Mucosa of rectum (tissue), 2 donors: ENCODE measurements around the gene DBNDD1.
"Not testable (repeated sequence)": the region's sequence is repeated elsewhere in the genome, so short reads cannot be mapped to it uniquely, and the experiment has no call there.

Experiments
- H3K27ac ChIP-seq, 2 donors: one replicate each; pipeline ENCODE4 v1.7.0; 2013; ENCODE audit warnings: inconsistent platforms in 2 of 2, low read depth in 2 of 2, low read length in 2 of 2
- H3K27me3 ChIP-seq, 2 donors: one replicate each; pipeline ENCODE4 v1.7.0; 2013; ENCODE audit warnings: low read length in 2 of 2; ENCODE audit not compliant: control insufficient read depth in 2 of 2, insufficient read depth in 2 of 2
- H3K36me3 ChIP-seq, 2 donors: one replicate each; pipeline ENCODE4 v1.7.0; 2013; ENCODE audit warnings: low read length in 2 of 2; ENCODE audit not compliant: control insufficient read depth in 2 of 2, insufficient read depth in 2 of 2
- H3K4me1 ChIP-seq, 2 donors: one replicate each; pipeline ENCODE4 v1.7.0; 2013; ENCODE audit warnings: low read length in 2 of 2, mild to moderate bottlenecking in 1 of 2; ENCODE audit not compliant: control insufficient read depth in 2 of 2, insufficient read depth in 2 of 2
- H3K4me3 ChIP-seq, 2 donors: one replicate each; pipeline ENCODE4 v1.7.0; 2013; ENCODE audit warnings: low read length in 2 of 2
- H3K9ac ChIP-seq, 2 donors: one replicate each; pipeline ENCODE4 v1.7.0; 2013; ENCODE audit warnings: low read length in 2 of 2, low read depth in 1 of 2, mild to moderate bottlenecking in 1 of 2
- H3K9me3 ChIP-seq, 2 donors: one replicate each; pipeline ENCODE4 v1.7.0; 2013; ENCODE audit warnings: low read length in 2 of 2; ENCODE audit not compliant: control insufficient read depth in 2 of 2
- donor health status: healthy.
- donor health status: Normal muscosa, but diverticular disease.

DBNDD1 gene

DNA sequence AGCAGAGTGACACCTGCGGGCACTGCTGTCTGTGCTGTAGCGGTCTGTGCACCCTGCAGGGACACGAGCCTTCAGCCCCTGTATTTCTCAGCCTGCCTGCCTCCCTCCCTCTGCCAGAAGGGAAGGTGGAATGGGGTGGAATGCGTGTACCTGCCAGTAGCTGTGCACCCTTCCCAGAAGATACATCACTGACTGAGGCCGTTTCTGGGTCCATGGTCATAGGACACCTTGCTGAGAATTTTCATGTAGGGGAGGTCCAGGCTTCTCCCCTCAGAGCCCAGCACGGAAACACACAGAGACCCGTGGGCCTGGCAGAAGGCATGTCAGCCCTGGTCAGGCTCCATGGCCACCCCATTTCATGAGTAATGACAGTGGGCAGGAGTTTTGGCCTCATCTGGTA is 16.5 kb downstream of the DBNDD1 start:
- H3K27ac ChIP-seq, result no peak overlapping the region
- H3K4me1 ChIP-seq, result no peaks in the 10 kb centered on the region
- H3K4me3 ChIP-seq, result no peak overlapping the region
- no peaks in the 10 kb centered on the region for H3K27me3 ChIP-seq
- H3K9me3 ChIP-seq, result no peaks in the 10 kb centered on the region
- no peak overlapping the region for H3K9ac ChIP-seq
- H3K36me3 ChIP-seq, result peaks cover 0 to 2% of the 10 kb centered on the region in 2 donors

DNA sequence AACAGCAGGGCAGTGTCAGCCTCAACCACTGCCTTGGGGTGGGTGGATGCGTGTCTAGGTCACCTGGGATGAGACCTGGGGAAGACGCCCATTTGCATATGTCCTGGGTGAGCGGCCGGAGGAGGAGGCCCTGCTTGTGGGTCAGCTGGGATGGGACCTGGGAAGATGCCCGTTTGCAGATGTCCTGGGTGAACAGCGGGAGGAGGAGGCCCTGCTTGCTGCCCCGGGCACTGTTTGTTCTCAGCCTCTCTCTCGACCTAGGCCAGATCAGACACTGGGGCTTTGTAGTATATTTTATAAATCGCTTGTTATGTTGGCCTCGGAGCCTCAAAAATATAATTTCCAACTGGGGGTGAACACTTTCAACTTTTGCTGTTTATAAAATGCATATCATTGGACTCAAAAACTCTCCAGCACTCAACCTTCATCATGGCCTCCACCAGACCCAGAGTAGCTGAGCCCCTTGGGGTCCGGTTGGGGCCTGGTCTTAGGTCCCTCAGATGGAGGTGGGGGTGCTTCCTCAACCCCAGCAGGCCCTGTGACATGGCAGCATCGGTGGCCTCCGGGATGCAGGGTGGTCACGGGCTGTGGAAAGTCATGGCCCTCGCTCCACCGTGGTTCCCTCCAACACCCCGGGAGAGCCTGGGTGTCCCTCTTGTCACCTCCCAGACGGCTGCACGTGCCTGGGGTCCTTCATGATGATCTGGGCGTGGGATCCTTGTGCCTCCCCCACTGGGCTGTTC is 17.3 kb downstream of the DBNDD1 start:
- Histone ChIP-seq H3K27me3 (no peaks in the 10 kb centered on the region), H3K27ac (no peak overlapping the region), H3K36me3 (peaks cover 0 to 2% of the 10 kb centered on the region in 2 donors), H3K4me1 (no peaks in the 10 kb centered on the region), H3K4me3 (no peak overlapping the region), H3K9ac (no peak overlapping the region), H3K9me3 (no peaks in the 10 kb centered on the region)

DNA sequence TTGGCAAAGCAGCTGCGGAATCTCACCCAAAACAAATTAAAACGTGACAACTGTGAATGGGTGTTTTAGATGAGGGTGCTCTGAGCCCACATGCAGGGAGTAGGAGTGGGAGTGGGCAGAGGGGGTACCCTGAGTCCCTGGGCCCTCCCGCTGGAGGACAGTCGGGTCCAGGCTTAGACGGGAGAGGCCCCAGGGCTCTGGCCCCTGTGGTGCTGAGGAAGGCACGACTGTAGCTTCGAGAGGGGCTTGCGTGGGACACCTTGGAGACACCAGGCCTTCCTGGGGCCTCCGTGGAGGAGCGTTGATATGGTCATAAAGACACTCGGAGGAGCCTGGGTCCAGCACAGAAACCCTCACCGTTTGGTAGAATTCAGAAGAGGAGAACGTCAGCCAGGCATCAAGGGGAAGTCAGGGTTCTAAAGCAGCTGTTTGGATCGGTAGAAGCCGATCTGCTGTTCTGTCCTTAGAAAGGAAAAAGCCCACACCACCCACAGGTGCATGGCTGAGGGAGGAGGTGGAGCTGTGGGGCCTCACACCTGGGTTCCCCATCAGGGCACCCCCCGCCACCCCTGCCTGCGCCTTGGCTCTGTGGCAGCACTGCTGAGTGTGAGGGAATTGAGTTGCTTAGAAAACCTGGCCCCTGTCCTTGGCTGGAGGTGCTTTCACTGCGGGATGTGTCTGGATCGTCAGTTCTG is 18.4 kb downstream of the DBNDD1 start:
- Histone ChIP-seq H3K36me3 (peaks cover 4 to 6% of the 10 kb centered on the region in 2 donors), H3K27me3 (no peaks in the 10 kb centered on the region), H3K4me3 (no peak overlapping the region), H3K27ac (no peak overlapping the region), H3K4me1 (no peaks in the 10 kb centered on the region), H3K9ac (no peak overlapping the region), H3K9me3 (no peaks in the 10 kb centered on the region)

- H3K27ac ChIP-seq, result no peak overlapping the region
- no peaks in the 10 kb centered on the region for H3K27me3 ChIP-seq
Measured at GRCh38 chr16:89999831-90000574, 19.3 kb downstream of the DBNDD1 start.

DNA sequence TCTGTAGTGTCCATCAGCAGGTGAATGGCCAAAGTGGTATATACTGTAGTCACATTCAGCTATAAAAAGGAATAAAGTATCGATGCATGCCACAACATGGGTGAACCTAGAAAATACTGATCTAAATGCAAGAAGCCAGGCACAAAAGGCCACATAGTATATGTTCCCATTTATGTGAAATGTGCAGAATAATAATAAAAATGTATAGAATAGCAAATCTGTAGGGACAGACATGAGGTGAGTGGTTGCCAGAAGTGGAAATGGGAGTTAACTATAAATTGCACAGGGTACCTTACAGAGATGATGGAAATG is 23.1 kb downstream of the DBNDD1 start:
- Histone ChIP-seq H3K9ac (no peak overlapping the region), H3K27ac (peak overlapping the region in 1 of 2 donors; percentile 5), H3K36me3 (peaks cover 25 to 42% of the 10 kb centered on the region in 2 donors), H3K4me1 (no peaks in the 10 kb centered on the region), H3K4me3 (no peak overlapping the region), H3K9me3 (no peaks in the 10 kb centered on the region), H3K27me3 (no peaks in the 10 kb centered on the region)

More at GRCh38 chr16:89999831-90000574, 19.3 kb downstream of the DBNDD1 start:
- Histone ChIP-seq H3K36me3 (peaks cover 8 to 12% of the 10 kb centered on the region in 2 donors), H3K9me3 (no peaks in the 10 kb centered on the region), H3K4me3 (no peak overlapping the region), H3K9ac (no peak overlapping the region), H3K4me1 (no peaks in the 10 kb centered on the region)

- H3K4me3 ChIP-seq, H3K4me1 ChIP-seq, H3K9me3 ChIP-seq, H3K27me3 ChIP-seq, H3K9ac ChIP-seq: not testable (repeated sequence)
- H3K36me3 ChIP-seq, result peaks cover 25 to 47% of the 10 kb centered on the region in 2 donors
- H3K27ac ChIP-seq, result peak overlapping the region; percentile 5 to 45
Measured at GRCh38 chr16:89995475-89996177, 23.6 kb downstream of the DBNDD1 start.

DNA sequence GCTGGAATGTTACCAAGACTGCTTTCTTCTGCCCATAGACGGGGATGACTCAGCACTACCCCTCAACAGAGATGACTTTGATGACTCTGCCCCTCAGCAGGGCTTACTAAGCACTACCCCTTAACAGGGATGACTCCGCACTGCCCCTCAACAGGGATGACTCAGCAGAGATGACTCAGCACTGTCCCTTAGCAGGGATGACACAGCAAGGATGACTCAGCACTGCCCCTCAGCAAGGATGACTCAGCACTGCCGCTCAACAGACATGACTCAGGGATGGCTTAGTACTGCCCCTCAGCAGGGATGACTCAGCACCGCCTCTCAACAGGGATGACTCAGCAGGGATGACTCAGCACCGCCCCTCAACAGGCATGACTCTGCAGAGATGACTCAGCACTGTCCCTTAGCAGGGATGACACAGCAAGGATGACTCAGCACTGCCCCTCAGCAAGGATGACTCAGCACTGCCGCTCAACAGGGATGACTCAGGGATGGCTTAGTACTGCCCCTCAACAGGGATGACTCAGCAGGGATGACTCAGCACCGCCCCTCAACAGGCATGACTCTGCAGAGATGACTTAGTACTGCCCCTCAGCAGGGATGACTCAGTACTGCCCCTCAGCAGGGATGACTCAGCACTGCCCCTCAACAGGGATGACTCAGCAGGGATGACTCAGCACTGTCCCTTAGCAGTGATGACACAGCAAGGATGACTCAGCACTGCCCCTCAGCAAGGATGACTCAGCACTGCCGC is 24.4 kb downstream of the DBNDD1 start:
- H3K9me3 ChIP-seq, H3K4me1 ChIP-seq, H3K4me3 ChIP-seq, H3K9ac ChIP-seq, H3K27me3 ChIP-seq: not testable (repeated sequence)
- Histone ChIP-seq H3K36me3 (peaks cover 25 to 51% of the 10 kb centered on the region in 2 donors), H3K27ac (peak overlapping the region; percentile 45 to 56)

- no peak overlapping the region for H3K9ac ChIP-seq
- H3K4me1 ChIP-seq, result no peaks in the 10 kb centered on the region
- peaks cover 26 to 51% of the 10 kb centered on the region in 2 donors for H3K36me3 ChIP-seq
- no peaks in the 10 kb centered on the region for H3K27me3 ChIP-seq
- H3K27ac ChIP-seq, result no peak overlapping the region
- no peaks in the 10 kb centered on the region for H3K9me3 ChIP-seq
- H3K4me3 ChIP-seq, result no peak overlapping the region
Measured at GRCh38 chr16:89994389-89994720, 24.9 kb downstream of the DBNDD1 start.

GRCh38 chr16:89993971-89994370 is 25.3 kb downstream of the DBNDD1 start:
- no peak overlapping the region for H3K4me3 ChIP-seq
- no peaks in the 10 kb centered on the region for H3K4me1 ChIP-seq
- no peak overlapping the region for H3K9ac ChIP-seq
- H3K36me3 ChIP-seq, result peaks cover 30 to 51% of the 10 kb centered on the region in 2 donors
- H3K27me3 ChIP-seq, result no peaks in the 10 kb centered on the region
- no peaks in the 10 kb centered on the region for H3K9me3 ChIP-seq
- no peak overlapping the region for H3K27ac ChIP-seq
